NT2/D1 (cell line): ENCODE measurements around the gene SS18L1.

Source experiments
- DNase-seq: peaks from one replicate; pipeline ENCODE4 v3.0.0-alpha.2; 2011; ENCODE audit warnings: low read depth, low spot score
- H3K27me3 ChIP-seq: 2 replicates; pipeline ENCODE4 v1.6.0; 2011; ENCODE audit warnings: mild to moderate bottlenecking; ENCODE audit not compliant: insufficient read length, insufficient read depth
- H3K36me3 ChIP-seq: 2 replicates; pipeline ENCODE4 v1.6.1; 2011; ENCODE audit warnings: mild to moderate bottlenecking, low read length, mixed read lengths; ENCODE audit not compliant: insufficient read depth, insufficient read length
- H3K4me1 ChIP-seq: 2 replicates; pipeline ENCODE4 v1.5.1; 2011; ENCODE audit not compliant: insufficient read depth, insufficient read length
- H3K4me3 ChIP-seq: 2 replicates; pipeline ENCODE4 v1.5.1; 2011; ENCODE audit warnings: low read depth; ENCODE audit not compliant: insufficient read length
- H3K9ac ChIP-seq: 2 replicates; pipeline ENCODE4 v1.6.0; 2011; ENCODE audit warnings: low read depth; ENCODE audit not compliant: insufficient read length
- H3K9me3 ChIP-seq: 2 replicates; pipeline ENCODE4 v1.5.1; 2011; ENCODE audit warnings: mild to moderate bottlenecking, low read length; ENCODE audit not compliant: insufficient read depth
- SUZ12 ChIP-seq: IDR thresholded peaks from 2 replicates; pipeline ENCODE4 v1.6.1; 2011; ENCODE audit not compliant: insufficient read length, insufficient read depth; ENCODE audit errors: extremely low read depth
- YY1 ChIP-seq: IDR thresholded peaks from 2 replicates; pipeline ENCODE4 v1.6.1; 2011; ENCODE audit not compliant: insufficient read length, insufficient read depth
- ZNF274 ChIP-seq: IDR thresholded peaks from 2 replicates; pipeline ENCODE4 v1.6.1; 2011; ENCODE audit warnings: mild to moderate bottlenecking, low read depth, low read length

Gene SS18L1

DNA sequence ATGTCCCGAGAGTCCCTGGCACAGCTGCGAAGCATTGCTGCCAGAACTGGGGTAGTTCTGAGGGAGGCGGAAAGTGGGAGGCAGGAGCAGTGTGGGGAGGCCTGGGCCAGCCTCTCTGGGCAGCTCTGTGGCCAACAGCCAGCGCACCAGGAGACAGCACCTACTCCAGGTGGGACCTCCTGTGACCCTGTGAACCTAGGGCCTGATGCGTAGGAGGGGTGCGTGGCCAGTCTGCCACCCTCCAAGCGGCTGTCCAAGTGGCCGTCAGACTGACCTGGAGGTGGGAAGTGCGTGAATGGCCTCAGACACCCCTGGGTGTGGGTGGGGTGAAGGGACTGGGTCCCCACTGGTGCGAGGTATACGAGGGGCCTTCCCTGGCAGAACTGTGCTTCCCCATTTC, 15.5 kb downstream of the SS18L1 start:
- peaks cover 42% of the 10 kb centered on the region for H3K4me1 ChIP-seq
- no peaks in the 10 kb centered on the region for H3K27me3 ChIP-seq
- TF ChIP-seq YY1, result no peak
- H3K9me3 ChIP-seq, result no peaks in the 10 kb centered on the region
- no peak overlapping the region for H3K4me3 ChIP-seq
- peaks cover 68% of the 10 kb centered on the region for H3K36me3 ChIP-seq
- peak overlapping the region; percentile 53 for H3K9ac ChIP-seq
- no peak for DNase-seq

- DNase-seq, result no peak
- Histone ChIP-seq H3K36me3 (peaks cover 72% of the 10 kb centered on the region), H3K4me1 (peaks cover 42% of the 10 kb centered on the region), H3K9ac (no peak overlapping the region), H3K27me3 (no peaks in the 10 kb centered on the region), H3K9me3 (no peaks in the 10 kb centered on the region), H3K4me3 (no peak overlapping the region)
- TF ChIP-seq SUZ12, result no peak
- no peak for TF ChIP-seq ZNF274
- no peak for TF ChIP-seq YY1
Measured at GRCh38 chr20:62159839-62160238, 16.3 kb downstream of the SS18L1 start.

DNA sequence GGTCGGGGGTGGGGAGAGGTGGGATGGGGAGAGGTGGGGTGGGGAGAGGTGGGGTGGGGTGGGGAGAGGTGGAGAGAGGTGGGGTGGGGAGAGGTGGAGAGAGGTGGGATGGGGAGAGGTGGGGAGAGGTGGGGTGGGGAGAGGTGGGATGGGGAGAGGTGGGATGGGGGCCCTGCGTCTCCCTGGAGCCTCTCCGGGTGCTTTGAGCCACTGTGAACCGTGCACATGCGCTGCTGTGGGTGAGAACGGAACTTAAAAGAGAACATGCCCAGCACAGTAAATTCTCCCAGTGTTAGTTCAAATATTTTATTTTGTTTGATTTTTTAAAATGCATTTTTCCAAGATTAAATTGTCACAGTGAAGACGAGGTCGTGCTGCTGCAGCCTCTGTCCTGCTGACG, 16.7 kb downstream of the SS18L1 start:
- TF ChIP-seq YY1 (no peak), SUZ12 (no peak), ZNF274 (no peak)
- no peak overlapping the region for H3K4me3 ChIP-seq
- peaks cover 40% of the 10 kb centered on the region for H3K4me1 ChIP-seq
- H3K36me3 ChIP-seq, result peaks cover 76% of the 10 kb centered on the region
- H3K27me3 ChIP-seq, result no peaks in the 10 kb centered on the region
- no peak for DNase-seq
- H3K9me3 ChIP-seq, result no peaks in the 10 kb centered on the region
- H3K9ac ChIP-seq, result no peak overlapping the region

DNA sequence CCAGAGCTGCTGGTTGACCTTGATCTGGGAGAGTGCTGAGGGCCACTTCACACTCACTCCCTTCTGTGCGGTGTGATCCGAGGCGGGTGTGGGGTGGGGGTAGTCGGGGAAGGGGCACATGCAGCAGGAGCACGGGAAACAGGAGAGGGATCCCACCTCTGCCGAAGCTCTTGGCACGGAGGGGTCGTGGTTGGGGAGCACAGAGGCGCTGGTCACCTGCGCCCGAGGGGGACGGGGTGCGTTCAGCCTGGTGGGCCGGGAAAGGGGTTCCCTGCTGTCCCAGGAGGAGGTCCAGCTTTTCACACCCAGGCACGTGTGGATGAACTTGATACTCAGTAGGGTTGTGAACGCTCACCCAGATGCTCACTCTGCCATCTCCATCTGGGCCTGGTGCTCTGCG, 17.3 kb downstream of the SS18L1 start:
- Histone ChIP-seq H3K4me3 (no peak overlapping the region), H3K36me3 (peaks cover 82% of the 10 kb centered on the region), H3K27me3 (no peaks in the 10 kb centered on the region), H3K4me1 (peaks cover 41% of the 10 kb centered on the region), H3K9me3 (no peaks in the 10 kb centered on the region), H3K9ac (no peak overlapping the region)
- DNase-seq, result no peak
- TF ChIP-seq YY1, result no peak
- TF ChIP-seq ZNF274, result no peak
- no peak for TF ChIP-seq SUZ12

DNA sequence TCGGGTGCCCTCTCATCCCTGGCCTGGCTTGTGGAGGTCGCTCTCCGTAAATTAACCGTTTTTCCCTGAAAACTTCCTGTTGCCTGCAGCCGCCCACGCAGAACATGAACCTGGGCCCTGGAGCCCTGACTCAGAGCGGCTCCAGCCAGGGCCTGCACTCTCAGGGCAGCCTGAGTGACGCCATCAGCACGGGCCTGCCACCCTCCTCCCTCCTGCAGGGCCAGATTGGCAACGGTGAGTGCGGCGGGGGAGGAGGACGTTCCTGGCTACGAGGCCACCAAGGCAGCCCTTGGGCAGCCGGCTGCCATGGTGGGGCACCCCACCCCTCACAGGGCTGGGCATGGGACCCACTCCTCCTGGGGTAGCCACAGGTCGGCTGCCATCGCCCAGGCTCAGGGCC, 17.8 kb downstream of the SS18L1 start:
- no peak for DNase-seq
- H3K36me3 ChIP-seq, result peaks cover 87% of the 10 kb centered on the region
- H3K4me3 ChIP-seq, result no peak overlapping the region
- TF ChIP-seq ZNF274 (no peak), YY1 (no peak), SUZ12 (no peak)
- no peak overlapping the region for H3K9ac ChIP-seq
- no peaks in the 10 kb centered on the region for H3K27me3 ChIP-seq
- no peaks in the 10 kb centered on the region for H3K9me3 ChIP-seq
- H3K4me1 ChIP-seq, result peaks cover 41% of the 10 kb centered on the region

- Histone ChIP-seq H3K4me1 (peaks cover 26% of the 10 kb centered on the region), H3K36me3 (peaks cover 88% of the 10 kb centered on the region), H3K9ac (no peak overlapping the region), H3K27me3 (no peaks in the 10 kb centered on the region), H3K9me3 (no peaks in the 10 kb centered on the region), H3K4me3 (no peak overlapping the region)
- no peak for DNase-seq
- TF ChIP-seq ZNF274, result no peak
- no peak for TF ChIP-seq SUZ12
- no peak for TF ChIP-seq YY1
Measured at GRCh38 chr20:62162765-62163484, 19.4 kb downstream of the SS18L1 start.

- H3K9me3 ChIP-seq, result no peaks in the 10 kb centered on the region
- H3K9ac ChIP-seq, result no peak overlapping the region
- H3K27me3 ChIP-seq, result no peaks in the 10 kb centered on the region
- DNase-seq, result no peak
- no peak overlapping the region for H3K4me3 ChIP-seq
- H3K36me3 ChIP-seq, result peaks cover 88% of the 10 kb centered on the region
- H3K4me1 ChIP-seq, result peaks cover 25% of the 10 kb centered on the region
- TF ChIP-seq SUZ12 (no peak), YY1 (no peak), ZNF274 (no peak)
Measured at GRCh38 chr20:62163485-62163865, 19.9 kb downstream of the SS18L1 start.

DNA sequence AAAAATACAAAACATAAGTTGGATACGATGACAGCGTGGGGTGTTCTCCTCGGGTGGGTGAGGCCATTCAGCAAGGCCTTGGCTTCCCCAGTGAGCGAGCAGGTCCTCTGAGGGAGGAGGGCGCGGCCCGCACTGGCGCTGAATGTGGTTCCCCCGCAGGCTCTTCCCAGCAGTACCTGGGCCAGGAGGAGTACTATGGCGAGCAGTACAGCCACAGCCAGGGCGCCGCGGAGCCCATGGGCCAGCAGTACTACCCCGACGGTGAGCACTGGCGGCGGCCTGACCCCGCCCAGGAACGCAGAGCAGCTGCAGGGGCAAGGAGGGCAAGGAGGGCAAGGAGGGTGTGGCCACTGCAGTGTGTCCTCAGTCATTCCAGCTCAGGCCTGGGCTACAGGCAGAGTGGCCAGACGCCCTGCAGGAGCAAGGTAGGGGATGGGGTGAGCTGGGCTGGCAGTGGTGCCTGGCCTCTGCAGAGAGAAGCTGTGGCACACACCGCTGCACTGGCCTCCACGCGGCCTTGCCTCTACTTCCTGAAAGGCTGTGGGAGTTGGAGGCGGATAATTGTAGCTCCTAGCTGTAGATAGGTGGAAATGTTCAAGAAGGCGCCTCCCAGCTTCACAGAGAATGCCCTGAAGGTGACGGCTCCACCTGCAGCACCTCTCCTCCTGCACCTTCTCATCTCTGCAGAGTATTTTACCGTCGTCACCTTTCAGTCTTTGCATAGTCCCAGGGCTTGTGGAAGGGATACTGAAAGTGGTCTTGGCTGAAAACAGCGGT, 20.6 kb downstream of the SS18L1 start:
- TF ChIP-seq SUZ12 (no peak), YY1 (no peak), ZNF274 (no peak)
- no peak for DNase-seq
- H3K4me3 ChIP-seq, result no peak overlapping the region
- H3K4me1 ChIP-seq, result peaks cover 25% of the 10 kb centered on the region
- H3K9ac ChIP-seq, result no peak overlapping the region
- H3K36me3 ChIP-seq, result peaks cover 88% of the 10 kb centered on the region
- no peaks in the 10 kb centered on the region for H3K9me3 ChIP-seq
- H3K27me3 ChIP-seq, result no peaks in the 10 kb centered on the region
